A673 (cell line): ENCODE data around the gene IL20.

Experiments used
- CTCF ChIP-seq: fragments of 300-800, 200-600 bp; sonication (generic); conservative IDR thresholded peaks from 2 replicates; pipeline ENCODE4 v1.5.1; 2017; ENCODE audit warnings: low read depth, mild to moderate bottlenecking, antibody characterized with exemption, low read length, moderate library complexity, mixed read lengths
- EZH2 ChIP-seq: fragments of 200-600 bp; sonication (generic); IDR thresholded peaks from 2 replicates; pipeline ENCODE4 v1.6.1; 2017; ENCODE audit warnings: borderline replicate concordance, low read depth, mild to moderate bottlenecking, mixed read lengths, antibody characterized with exemption, low read length; ENCODE audit not compliant: poor library complexity, severe bottlenecking

- TF ChIP-seq CTCF (no peak), EZH2 (no peak)
Observed at GRCh38 chr1:206866062-206866461, 639 bp downstream of the IL20 start.
